ENCODE results near the gene COX17. TPM values are rescaled to one million over a fixed set of nuclear protein-coding genes. Genes with fewer than 3 reads are reported as not detected.

The COX17 gene
- total RNA-seq, 1 donor from 2014 or later, result 165 TPM

DNA sequence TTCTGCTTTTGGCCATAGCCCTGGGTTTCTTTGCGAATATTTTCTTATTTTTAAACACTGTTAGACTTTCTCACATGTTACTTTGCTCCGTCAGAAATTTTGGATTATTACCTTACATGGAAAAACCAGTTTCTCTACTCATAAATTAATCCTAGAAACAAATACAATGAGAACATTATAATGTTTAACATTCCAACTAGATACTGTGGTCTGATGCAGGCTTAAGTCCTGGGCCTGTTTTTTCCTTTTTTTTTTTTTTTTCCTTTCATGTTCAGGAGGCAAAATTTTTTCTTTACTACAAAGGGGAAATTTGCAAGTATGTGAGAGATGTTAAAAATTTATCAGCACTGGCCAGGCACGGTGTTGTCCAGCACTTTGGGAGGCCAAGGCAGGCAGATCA, 45.7 kb downstream of the COX17 start:
- Histone ChIP-seq H3K27ac (replicated peaks) (peak overlapping the region; percentile 69), H3K27me3 (ENCODE audit: low read depth) (no peaks in the 10 kb centered on the region), H3K4me3 (no peak overlapping the region), H3K4me1 (peaks cover 70% of the 10 kb centered on the region), H3K9me3 (replicated peaks) (no peaks in the 10 kb centered on the region), H3K36me3 (no peaks in the 10 kb centered on the region)
- no peak for DNase-seq
- TF ChIP-seq, protein P1, sequence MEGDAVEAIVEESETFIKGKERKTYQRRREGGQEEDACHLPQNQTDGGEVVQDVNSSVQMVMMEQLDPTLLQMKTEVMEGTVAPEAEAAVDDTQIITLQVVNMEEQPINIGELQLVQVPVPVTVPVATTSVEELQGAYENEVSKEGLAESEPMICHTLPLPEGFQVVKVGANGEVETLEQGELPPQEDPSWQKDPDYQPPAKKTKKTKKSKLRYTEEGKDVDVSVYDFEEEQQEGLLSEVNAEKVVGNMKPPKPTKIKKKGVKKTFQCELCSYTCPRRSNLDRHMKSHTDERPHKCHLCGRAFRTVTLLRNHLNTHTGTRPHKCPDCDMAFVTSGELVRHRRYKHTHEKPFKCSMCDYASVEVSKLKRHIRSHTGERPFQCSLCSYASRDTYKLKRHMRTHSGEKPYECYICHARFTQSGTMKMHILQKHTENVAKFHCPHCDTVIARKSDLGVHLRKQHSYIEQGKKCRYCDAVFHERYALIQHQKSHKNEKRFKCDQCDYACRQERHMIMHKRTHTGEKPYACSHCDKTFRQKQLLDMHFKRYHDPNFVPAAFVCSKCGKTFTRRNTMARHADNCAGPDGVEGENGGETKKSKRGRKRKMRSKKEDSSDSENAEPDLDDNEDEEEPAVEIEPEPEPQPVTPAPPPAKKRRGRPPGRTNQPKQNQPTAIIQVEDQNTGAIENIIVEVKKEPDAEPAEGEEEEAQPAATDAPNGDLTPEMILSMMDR (IDR thresholded peaks at IDR 0.05; ENCODE audit: borderline replicate concordance), result no peak
- intact Hi-C loops (cut with micrococcal nuclease), result no loop called here

DNA sequence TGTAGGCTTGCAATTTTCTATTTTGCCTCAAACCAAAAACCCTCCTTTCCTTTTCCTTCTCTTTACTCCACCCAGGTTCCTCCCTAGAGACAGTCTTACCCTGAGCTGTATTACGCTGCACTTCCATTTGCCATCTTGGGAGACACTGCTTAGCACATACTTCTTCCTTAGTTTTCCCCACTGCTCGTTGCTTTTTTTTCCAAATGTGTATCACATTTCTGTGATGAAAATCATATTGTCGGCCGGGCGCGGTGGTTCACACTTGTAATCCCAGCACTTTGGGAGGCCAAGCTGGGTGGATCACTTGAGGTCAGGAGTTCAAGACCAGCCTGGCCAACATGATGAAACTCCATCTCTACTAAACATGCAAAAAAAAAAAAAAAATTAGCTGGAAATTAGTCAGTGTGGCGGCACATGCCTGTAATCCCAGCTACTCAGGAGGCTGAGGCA, 46.3 kb downstream of the COX17 start:
- no peak for DNase-seq
- Histone ChIP-seq H3K4me1 (peaks cover 70% of the 10 kb centered on the region), H3K36me3 (no peaks in the 10 kb centered on the region), H3K4me3 (no peak overlapping the region), H3K27ac (replicated peaks) (peak overlapping the region; percentile 69), H3K27me3 (ENCODE audit: low read depth) (no peaks in the 10 kb centered on the region), H3K9me3 (replicated peaks) (no peaks in the 10 kb centered on the region)
- intact Hi-C loops (cut with micrococcal nuclease), result no loop called here
- TF ChIP-seq, protein P1 (IDR thresholded peaks at IDR 0.05; ENCODE audit: borderline replicate concordance), result no peak

DNA sequence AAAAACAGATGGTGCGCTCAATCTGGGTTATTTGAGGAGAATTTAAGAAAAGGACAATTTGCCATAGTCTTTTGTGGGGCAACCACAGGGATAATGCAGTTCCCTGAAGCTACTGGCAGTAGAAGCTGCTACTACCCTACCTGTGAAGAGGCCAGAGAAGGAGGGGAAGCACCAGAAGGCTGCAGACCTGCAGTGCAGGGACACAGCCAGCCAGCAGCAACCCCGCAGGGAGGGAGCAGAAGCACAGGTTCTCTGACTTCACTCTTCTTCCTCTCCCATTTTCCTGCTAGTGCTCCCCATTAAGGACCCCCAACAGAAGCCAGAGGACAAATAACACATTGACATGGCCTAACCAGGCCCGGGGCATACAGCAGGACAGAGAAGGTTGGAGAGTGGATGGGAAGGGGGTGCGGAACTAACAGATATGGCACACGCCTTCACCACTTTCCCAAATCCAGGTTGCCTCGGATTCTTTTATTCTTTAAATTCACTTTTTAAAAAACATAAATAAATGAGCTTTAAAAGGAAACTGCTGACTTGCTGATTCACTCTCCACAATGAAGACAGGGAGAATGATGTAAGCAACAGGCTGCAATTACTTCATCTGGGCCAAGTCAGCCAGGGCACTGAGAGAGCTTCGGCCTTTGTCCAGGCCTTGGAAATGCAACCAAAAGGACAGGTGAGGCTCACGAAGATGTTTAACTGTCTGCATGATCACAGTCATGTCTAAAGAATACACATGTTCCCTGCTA, 46.9 kb downstream of the COX17 start:
- H3K27ac ChIP-seq (replicated peaks), result peak overlapping the region; percentile 69
- no peaks in the 10 kb centered on the region for H3K27me3 ChIP-seq (ENCODE audit: low read depth)
- TF ChIP-seq, protein P1 (IDR thresholded peaks at IDR 0.05; ENCODE audit: borderline replicate concordance), result no peak
- H3K4me1 ChIP-seq, result peaks cover 70% of the 10 kb centered on the region
- H3K9me3 ChIP-seq (replicated peaks), result no peaks in the 10 kb centered on the region
- no peaks in the 10 kb centered on the region for H3K36me3 ChIP-seq
- no peak overlapping the region for H3K4me3 ChIP-seq
- intact Hi-C loops (cut with micrococcal nuclease), result no loop called here
- DNase-seq, result no peak

DNA sequence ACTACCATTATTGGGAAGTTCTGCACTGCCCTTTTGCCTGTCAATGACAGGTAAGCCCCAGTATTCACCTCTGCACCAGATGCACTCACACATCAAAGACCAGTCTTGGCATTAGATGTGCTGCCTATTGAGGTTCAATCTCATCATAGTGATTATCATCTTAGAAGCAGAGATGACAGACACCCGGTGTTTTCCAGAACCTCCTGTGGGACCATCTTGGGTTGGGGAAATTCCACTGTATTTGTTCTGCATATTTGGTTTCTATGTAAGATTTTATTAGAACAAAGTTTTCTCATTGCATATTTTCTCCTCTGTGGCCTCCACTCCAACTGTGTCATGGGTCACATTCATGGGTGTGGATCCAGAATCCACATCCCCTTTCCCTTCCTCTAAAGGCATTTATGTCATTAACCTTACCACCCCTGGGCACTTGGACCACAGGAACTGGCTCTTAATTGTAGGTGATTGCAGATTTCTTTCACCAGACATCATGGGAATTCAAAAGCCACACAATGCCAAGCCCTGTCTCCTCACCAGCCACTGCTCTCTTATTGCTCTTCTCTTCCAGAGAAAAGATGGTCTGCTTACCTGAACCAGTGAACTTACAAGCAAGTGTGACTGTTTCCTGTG, 48.3 kb downstream of the COX17 start:
- H3K4me3 ChIP-seq, result no peak overlapping the region
- no peaks in the 10 kb centered on the region for H3K9me3 ChIP-seq (replicated peaks)
- no peaks in the 10 kb centered on the region for H3K27me3 ChIP-seq (ENCODE audit: low read depth)
- H3K36me3 ChIP-seq, result no peaks in the 10 kb centered on the region
- intact Hi-C loops (cut with micrococcal nuclease), result no loop called here
- H3K4me1 ChIP-seq, result peaks cover 67% of the 10 kb centered on the region
- no peak for DNase-seq
- TF ChIP-seq, protein P1 (IDR thresholded peaks at IDR 0.05; ENCODE audit: borderline replicate concordance), result no peak
- peak overlapping the region; percentile 69 for H3K27ac ChIP-seq (replicated peaks)

DNA sequence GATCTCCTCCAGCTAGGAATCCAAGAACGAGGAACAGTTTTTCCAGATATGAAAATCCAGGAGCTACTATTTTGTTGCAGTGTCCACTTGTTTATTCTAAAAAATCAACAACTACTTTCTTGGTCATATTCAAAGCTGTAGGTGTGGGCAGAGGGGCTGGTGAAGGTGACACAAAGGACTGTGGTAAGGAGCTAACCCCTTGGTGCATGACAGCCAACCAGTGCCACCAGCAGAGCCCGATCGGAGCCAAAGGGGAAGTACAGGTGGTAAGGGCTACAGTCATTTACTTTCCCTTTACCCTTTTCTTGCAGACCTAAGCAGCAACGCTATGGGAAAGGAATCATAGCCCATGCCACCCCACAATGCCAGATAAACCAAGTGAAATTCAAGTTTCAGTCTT, 48.8 kb downstream of the COX17 start:
- no peaks in the 10 kb centered on the region for H3K9me3 ChIP-seq (replicated peaks)
- TF ChIP-seq, protein P1 (IDR thresholded peaks at IDR 0.05; ENCODE audit: borderline replicate concordance), result no peak
- intact Hi-C loops (cut with micrococcal nuclease), result no loop called here
- peak overlapping the region; percentile 69 for H3K27ac ChIP-seq (replicated peaks)
- no peaks in the 10 kb centered on the region for H3K36me3 ChIP-seq
- no peaks in the 10 kb centered on the region for H3K27me3 ChIP-seq (ENCODE audit: low read depth)
- DNase-seq, result no peak
- peaks cover 67% of the 10 kb centered on the region for H3K4me1 ChIP-seq
- H3K4me3 ChIP-seq, result no peak overlapping the region

All from left ventricle myocardium inferior (tissue), 1 donor.